SK-N-SH treated with all-trans-retinoic acid at 6 μM for 48 hours (cell line): ENCODE data around the gene MYH9.

Source experiments
- ARNTL ChIP-seq: fragments of 450-650 bp; formaldehyde crosslinking; IDR thresholded peaks from 2 replicates; pipeline ENCODE4 v1.5.0; 2020; ENCODE audit warnings: low read depth, mild to moderate bottlenecking, moderate library complexity, borderline replicate concordance
- GLIS3 ChIP-seq: fragments of 250-450 bp; sonication (Bioruptor Pico); IDR thresholded peaks from 2 replicates; pipeline ENCODE4 v1.5.0; 2020; ENCODE audit warnings: mild to moderate bottlenecking, moderate library complexity
- ISL1 ChIP-seq: fragments of 250-450 bp; sonication (Bioruptor Pico); IDR thresholded peaks from 2 replicates; pipeline ENCODE4 v2.1.2; 2022; ENCODE audit warnings: mild to moderate bottlenecking, moderate library complexity
- PATZ1 ChIP-seq: fragments of 250-450 bp; sonication (Bioruptor Pico); IDR thresholded peaks from 2 replicates; pipeline ENCODE4 v1.8.0; 2020; ENCODE audit warnings: mild to moderate bottlenecking, moderate library complexity, borderline replicate concordance
- POU6F1 ChIP-seq: fragments of 250-450 bp; sonication (Bioruptor Pico); IDR thresholded peaks from 2 replicates; pipeline ENCODE4 v1.8.0; 2021; ENCODE audit warnings: low read depth, mild to moderate bottlenecking, moderate library complexity, borderline replicate concordance
- RARB ChIP-seq: fragments of 250-450 bp; sonication (Bioruptor Pico); IDR thresholded peaks from 2 replicates; pipeline ENCODE4 v1.8.0; 2021; ENCODE audit warnings: mild to moderate bottlenecking, moderate library complexity
- TOX ChIP-seq: fragments of 250-450 bp; sonication (Bioruptor Pico); IDR thresholded peaks from 2 replicates; pipeline ENCODE4 v1.8.0; 2021; ENCODE audit warnings: mild to moderate bottlenecking, moderate library complexity, borderline replicate concordance
- ZNF565 ChIP-seq: fragments of 450-650 bp; formaldehyde crosslinking; conservative IDR thresholded peaks from 2 replicates; pipeline ENCODE4 v1.5.0; 2020; ENCODE audit warnings: low read depth, mild to moderate bottlenecking, moderate library complexity
- ZNF8 ChIP-seq: fragments of 450-650 bp; formaldehyde crosslinking; IDR thresholded peaks from 2 replicates; pipeline ENCODE4 v1.5.0; 2020; ENCODE audit warnings: mild to moderate bottlenecking, moderate library complexity

DNA sequence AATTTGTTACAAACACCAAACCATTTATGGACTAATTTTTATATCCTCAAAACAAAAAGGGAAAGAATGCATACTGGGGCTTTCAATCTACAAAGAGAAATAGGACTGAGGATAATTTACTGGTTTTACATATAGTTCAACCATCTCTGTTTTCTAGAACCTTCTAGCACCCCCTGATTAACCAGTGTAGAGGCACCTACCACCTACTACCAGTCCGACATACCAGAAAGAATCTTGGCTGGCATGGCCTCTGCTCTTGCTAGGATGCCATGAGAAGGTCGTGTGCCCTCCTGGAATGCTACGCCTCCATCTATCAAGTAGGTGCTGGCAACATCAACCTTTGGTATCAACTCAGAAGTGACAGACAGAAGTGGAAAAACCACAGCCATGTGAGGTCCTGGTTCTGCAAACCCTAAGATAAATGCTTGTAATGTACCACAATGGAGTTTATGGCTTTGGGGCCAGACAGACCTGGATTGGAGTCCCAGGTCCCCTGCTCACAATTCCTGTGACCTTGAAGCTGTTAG is 28.2 kb downstream of the MYH9 start:
- TF ChIP-seq ISL1 (CRISPR knock-in tag) (no peak), TOX (CRISPR knock-in tag) (no peak), POU6F1 (CRISPR knock-in tag) (no peak), ARNTL (no peak), ZNF8 (CRISPR knock-in tag) (no peak), ZNF565 (no peak), RARB (CRISPR knock-in tag) (no peak), PATZ1 (CRISPR knock-in tag) (no peak), GLIS3 (CRISPR knock-in tag) (no peak)
